HG03342 (cell line): Measurements from ENCODE around the gene ALDOC.
A peak's percentile ranks its signal among the peaks of the same experiment; 100 is the strongest.

Experiments
- ATAC-seq: cut with Tn5 transposase; IDR thresholded peaks from one replicate; pipeline ENCODE4 v1.9.1; 2021; ENCODE audit warnings: mild to moderate bottlenecking, moderate library complexity; ENCODE audit not compliant: unreplicated experiment

The ALDOC gene

GRCh38 chr17:28553000-28553505, 23.6 kb downstream of the ALDOC start:
- ATAC-seq = no peak

GRCh38 chr17:28552176-28552999, 24.3 kb downstream of the ALDOC start, which contains the start of gene UNC119:
Gene UNC119 (minus strand): TSS chr17:28552624. CDS start chr17:28552557, 67 bp downstream.
- peak; percentile 58 for ATAC-seq

GRCh38 chr17:28551421-28552175, 25.1 kb downstream of the ALDOC start:
- no peak for ATAC-seq

GRCh38 chr17:28550858-28551257, 25.8 kb downstream of the ALDOC start:
- no peak for ATAC-seq

DNA sequence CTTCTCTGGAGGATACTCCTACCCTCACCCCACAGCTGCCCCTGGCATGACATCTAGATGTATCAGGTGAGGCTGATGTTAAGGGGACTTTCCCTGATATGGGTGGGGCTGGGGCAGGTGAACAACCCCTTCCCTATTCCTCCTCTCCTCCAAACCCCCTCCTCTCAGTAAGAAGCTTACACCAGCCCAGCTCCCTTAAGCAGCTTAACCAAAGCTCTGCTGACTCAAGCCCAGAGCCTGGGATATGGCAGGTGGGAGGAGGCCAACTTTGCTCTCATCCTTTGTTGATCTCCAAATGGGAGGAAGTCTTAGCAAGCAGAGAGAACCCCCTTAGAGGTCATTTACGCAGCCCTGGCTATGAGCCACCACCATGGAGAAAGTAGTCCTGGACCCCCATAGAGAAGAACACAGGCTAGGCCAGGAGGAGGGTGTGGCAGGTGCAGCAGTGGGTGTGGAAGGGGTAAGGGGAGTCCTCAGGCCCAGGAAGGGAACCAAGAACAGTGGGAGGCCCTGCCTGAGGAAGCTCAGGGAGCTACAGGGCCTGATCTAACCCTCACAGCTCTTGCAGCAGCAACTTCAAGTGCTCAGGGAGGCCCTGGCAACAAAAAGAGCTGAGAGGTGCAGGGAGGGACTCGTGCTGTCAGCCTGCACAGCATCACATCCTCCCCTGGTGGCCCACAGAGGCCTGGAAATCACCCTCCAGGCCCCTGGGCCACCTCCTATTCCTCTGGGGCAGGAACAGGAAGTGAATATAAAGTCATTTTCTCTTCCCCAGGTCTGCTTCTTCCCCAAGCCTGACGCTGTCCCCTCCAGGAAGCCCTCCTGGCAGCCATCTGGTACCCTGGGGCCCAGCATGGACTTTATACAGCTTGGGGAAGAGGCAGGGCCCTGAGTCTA, 27.2 kb downstream of the ALDOC start:
- peak; percentile 37 for ATAC-seq

- no peak for ATAC-seq
Measured at GRCh38 chr17:28548417-28549130, 28.1 kb downstream of the ALDOC start.

DNA sequence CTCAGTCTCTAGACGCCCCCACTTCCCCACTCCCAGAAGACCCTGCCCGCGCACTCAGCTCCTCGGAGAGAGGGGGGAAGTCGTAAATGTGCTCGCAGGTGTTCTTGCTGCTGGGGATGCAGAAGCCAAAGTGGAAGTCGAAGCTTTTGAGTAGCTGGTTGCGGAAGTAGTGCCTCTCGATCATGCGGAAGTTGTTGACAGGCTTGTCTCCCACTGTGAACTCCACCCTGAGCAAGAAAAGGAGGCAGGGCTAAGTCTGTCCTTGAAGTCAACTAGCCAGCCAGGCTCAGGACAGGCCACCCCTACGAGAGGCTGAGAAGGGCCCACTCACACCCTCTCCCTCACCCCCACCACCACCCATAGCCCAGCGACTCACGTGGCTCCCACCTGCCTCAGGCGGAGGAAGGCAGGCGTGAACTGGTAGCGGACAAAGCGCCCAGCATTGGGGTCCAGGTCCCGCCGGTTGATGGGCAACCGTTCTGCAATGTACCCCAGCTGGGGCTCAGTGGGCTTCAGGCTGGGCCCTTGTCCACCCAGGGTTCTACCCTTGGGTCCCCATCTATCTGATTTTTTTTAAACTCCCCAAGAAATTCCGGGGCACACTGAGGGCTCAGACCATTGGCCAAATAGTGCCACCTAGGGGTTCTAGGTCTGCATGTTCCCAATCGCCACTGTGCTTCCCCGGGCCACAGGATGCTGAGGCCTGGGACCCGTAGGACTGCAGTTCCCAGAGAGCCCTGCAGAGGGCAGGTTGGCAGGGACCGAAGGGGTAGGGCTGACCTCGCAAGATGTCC, 28.9 kb downstream of the ALDOC start:
- no peak for ATAC-seq

DNA sequence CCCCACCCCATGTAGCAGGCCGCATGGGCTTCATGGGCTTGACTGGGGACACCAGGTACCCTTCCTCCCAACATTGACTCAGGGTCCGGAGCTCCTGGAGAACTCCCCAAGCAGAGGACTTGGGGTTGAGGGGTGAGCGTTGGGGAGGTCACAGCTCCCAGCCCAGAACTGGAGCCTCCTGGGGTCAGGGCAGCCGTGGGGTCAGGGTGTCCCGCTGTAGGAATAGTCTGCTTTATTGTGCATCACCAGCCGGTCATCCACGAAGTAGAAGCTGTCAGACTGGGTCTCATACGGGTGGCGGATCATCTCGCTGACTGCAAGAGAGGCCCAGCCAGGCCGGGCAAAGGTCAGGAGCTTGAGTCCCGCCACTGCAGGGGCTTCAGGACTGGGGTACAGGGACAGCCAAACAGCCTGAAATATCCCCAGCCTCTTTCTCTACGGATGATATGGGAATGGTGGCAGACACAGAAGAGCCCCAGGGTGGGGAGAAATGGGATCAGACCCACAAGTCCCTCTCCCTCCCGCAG, 29.5 kb downstream of the ALDOC start:
- ATAC-seq = no peak

DNA sequence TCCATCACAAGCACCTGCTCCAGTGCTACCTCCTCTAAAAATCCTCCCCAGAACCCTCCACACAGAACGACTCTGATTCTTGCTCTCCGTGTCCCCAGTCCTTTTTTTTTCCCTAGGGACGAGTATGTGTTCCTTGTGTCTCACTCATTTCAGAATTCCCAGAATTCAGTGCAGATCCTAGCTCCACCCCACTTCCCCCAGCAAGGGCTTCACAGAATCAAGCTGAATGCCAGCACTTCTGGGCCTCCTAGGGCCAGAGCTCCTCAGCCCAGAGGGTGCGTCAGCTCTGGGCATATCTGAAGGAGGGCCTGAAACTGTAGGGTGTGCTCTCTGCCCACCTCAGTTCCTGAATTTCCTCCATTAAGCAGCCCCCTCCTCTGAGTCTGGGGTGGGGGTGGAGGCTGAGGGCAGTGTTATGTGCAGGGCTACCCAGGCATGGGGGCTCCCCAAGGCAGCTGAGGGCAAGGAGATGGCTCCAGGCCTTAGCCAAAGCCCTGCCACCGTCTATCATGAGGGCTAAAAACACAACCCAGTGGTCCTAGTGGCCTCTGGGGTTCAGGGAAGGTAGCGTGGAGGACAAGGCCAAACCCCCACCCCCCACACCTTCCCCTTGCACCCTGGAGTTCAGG, 30.8 kb downstream of the ALDOC start:
- no peak for ATAC-seq

DNA sequence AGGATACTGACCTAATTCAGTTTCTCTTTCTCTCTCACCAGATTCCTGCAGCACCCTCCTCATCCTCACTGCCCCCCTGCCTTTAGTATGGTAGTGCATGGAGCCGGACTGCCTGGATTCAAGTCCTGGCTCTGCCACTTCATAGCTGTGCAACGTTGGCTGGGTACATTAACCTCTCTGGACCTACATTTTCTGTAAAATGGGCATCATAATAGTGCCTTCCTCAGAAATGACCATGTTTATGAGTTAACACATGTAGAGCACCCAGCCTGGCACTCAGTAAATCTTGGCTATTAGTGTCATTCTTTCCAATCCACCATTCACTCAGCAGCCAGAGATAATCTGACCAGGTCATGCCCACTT, 31.6 kb downstream of the ALDOC start:
- no peak for ATAC-seq

- ATAC-seq = no peak
Measured at GRCh38 chr17:28544402-28545140, 32.1 kb downstream of the ALDOC start.

GRCh38 chr17:28541439-28541838, 35.3 kb downstream of the ALDOC start:
- no peak for ATAC-seq

GRCh38 chr17:28540231-28540630, 36.5 kb downstream of the ALDOC start:
- ATAC-seq = no peak

GRCh38 chr17:28538296-28538895, 38.3 kb downstream of the ALDOC start:
- no peak for ATAC-seq

- ATAC-seq = no peak
Measured at GRCh38 chr17:28537219-28537610, 39.5 kb downstream of the ALDOC start.

- ATAC-seq = no peak
Measured at GRCh38 chr17:28536532-28537218, 40.0 kb downstream of the ALDOC start.

DNA sequence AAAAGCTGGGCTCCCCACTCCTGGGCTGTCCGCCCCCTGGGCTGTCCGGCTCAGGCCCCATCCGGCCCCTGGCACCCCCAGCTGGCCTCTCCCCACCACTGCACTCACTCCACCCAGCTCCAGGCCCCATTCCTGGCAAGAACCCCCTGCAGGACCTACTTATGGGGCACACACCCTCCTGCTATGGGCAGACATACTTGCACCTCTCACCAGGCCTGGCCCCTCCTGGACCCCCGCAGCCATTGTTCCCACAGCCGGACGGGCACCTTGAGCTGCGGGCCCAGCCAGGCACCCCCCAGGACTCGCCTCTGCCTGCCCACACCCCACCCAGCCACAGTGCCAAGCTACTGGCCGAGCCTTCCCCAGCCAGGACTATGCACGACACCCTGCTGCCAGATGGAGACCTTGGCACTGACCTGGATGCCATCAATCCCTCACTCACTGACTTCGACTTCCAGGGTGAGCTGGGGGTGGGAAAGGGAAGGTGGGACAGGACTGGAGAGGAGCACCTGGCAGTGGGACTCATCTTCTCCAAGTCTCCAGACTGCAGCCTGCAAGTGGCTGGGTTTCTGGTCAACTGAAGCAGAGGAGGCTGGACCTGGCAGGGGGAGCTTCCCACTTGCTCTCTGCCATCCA, 41.8 kb downstream of the ALDOC start:
- ATAC-seq = no peak
